HG03175 (cell line): ENCODE data around the gene GNAO1.
A peak's percentile ranks its signal among the peaks of the same experiment; 100 is the strongest.

Experiments
- ATAC-seq: cut with Tn5 transposase; IDR thresholded peaks from one replicate; pipeline ENCODE4 v1.9.1; 2021; ENCODE audit warnings: mild to moderate bottlenecking, moderate library complexity; ENCODE audit not compliant: unreplicated experiment

The GNAO1 gene

DNA sequence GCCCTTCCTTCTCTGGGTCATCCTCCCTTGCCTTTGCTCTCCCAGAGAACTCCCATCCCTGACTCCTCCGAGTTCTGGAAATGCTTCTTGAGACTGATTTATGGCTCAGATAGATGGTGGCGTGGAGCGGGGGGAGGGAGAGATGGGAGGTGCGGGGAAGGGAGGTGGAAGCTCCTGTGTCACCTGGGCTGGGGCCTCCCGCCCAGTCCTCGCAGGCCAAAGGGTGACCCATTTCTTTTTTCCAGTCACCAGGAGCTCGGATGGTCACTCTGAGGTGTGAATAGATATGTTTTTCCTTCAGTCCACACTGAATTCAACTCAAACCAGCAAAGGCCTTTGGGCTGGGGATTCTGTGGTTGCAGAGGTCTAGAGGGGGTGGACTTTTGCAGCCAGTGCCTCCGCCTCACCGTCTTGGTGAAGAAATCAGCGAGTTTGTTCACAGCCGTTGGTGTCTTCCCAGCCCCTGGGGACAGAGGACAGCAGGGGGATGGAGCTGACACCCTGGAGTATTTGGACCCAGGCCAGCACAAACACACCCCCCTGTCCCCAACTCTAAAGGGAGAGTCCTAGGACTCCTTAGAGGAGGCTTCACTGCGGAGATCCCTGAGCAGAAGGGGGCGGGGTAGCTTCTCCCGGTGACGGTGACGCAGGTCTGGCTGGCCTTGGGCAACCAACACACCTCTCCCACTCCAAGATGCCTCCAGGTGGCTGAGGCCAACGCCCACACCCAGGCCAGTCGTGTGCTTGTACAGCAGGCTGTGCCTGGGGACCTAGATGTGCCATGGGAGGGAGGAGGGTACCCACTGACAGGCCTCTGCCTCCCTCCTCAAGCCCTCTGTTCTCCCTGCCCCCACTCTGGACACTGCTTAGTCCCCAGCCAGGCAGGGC, 153.5 kb downstream of the GNAO1 start:
- no peak for ATAC-seq

GRCh38 chr16:56345406-56346050, 154.2 kb downstream of the GNAO1 start:
- no peak for ATAC-seq

- no peak for ATAC-seq
Observed at GRCh38 chr16:56346131-56346890, 155.0 kb downstream of the GNAO1 start.

DNA sequence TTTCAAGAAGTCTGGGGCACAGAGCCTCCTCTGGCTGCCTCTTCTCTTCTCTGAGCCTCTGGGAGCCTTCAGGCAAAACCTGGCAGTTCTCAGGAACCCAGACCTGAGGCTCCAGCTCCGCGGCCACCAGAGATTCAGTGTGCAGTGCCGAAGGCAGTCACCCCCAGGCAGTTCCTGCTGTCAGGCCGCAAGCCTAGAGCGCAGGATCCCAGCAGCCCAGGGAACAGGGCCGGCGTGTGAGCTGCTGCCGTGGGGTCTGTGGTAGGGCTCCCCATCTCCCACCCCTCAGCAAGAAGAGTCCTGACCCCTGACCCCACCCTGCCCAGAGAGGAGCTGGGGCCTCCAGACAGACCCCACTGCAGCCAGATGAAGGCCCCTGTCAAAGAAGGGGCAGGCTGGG, 155.9 kb downstream of the GNAO1 start:
- ATAC-seq, result no peak

- no peak for ATAC-seq
Observed at GRCh38 chr16:56347670-56348069, 156.4 kb downstream of the GNAO1 start.

DNA sequence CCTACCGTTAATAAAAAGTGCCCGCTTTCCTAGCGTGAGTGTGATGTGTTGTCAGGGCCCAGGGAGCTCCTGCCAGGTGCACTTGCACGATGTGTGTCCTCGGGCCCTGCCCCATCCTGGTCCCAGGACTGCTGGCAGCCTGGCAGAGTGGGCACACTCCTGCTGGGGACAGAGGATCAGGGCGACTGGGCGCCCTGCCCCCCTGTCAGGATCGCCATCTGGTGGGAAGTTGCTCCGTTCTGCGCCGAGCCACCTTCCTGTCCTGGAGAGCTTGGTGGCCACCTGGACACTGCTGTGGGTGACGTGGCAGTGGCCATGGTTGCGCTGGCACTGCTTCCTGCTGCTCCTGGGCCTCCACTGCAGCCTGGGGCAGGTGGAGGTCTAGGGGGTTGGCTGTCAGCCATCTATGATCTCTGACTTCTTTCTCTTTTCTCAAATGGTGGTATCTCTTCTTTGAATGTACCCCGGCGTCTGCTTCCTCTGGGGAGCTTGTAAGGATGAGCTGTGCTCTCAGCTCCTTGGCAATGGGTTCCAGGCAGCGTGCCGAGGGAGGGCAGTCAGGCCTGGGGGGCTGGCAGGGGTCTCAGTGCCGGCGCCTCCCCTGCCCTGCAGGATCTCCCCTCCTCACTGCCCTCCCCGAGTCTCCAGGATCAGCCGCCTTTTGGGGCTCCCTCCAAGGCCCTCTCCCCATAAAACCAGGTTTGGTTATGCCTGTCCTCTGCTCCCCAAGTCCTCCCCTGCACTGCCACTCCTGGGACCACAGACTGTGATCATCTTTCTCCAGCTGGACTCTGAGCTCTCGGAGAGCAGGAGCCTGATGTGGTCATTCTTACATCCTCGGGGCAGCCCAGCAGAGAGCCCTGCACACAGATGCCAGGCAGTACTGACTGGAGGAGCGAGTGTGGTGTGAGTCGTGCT, 157.1 kb downstream of the GNAO1 start:
- ATAC-seq, result no peak

GRCh38 chr16:56349086-56349415, 157.8 kb downstream of the GNAO1 start:
- no peak for ATAC-seq

DNA sequence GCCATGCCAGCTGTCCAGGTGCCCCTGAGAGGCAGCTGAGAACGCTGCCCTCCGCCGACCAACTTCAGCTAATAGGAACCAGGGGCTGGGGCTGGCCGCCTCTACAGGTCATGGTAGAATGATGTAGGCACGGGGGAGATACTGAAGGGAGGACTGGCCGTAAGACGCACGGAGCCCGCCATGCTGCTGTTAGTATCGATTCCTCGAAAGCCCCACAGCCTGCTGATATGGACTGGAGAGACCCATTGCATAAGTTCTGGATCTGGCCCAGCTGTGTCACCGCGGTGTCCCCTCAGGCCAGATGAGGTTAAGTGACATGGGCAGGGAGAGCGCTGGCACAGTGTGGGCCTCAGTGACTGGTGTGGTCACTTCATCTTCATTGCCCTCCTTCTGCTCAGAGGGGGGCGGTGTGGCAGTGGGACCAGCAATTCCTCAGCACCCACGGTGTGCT, 158.4 kb downstream of the GNAO1 start:
- ATAC-seq, result no peak

- no peak for ATAC-seq
Observed at GRCh38 chr16:56350491-56351405, 159.5 kb downstream of the GNAO1 start.

GRCh38 chr16:56351481-56351880, 160.2 kb downstream of the GNAO1 start:
- ATAC-seq, result no peak

- ATAC-seq, result no peak
Observed at GRCh38 chr16:56352351-56353053, 161.2 kb downstream of the GNAO1 start.

GRCh38 chr16:56353054-56353921, 162.0 kb downstream of the GNAO1 start:
- no peak for ATAC-seq

DNA sequence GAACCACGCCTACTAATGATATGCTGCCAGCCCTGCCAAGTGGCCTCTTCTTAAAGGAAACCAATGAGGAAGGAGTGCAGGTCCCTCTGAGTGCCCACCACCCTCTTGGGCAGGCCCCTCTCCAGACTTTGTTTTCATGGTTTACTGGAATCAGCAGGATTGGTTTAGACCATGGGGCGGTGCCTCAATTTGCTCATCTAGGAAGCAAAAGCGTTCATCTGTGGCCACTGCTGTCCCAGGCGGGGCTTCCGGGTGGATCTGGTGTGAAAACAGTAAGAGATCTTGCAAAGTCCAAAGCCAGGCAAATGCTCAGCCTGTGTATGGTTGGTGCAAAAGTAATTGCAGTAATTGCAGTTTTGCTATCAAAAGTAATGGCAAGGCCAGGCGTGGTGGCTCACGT, 162.7 kb downstream of the GNAO1 start:
- no peak for ATAC-seq

- ATAC-seq, result no peak
Observed at GRCh38 chr16:56354746-56355145, 163.5 kb downstream of the GNAO1 start.

- no peak for ATAC-seq
Observed at GRCh38 chr16:56355221-56355620, 163.9 kb downstream of the GNAO1 start.

- ATAC-seq, result no peak
Observed at GRCh38 chr16:56355786-56356275, 164.5 kb downstream of the GNAO1 start.

GRCh38 chr16:56356276-56357240, 165.3 kb downstream of the GNAO1 start:
- peak; percentile 93 for ATAC-seq
